BE2C (cell line): ENCODE results near the gene PITPNM3.

Source experiments
- DNase-seq: peaks from one replicate; pipeline ENCODE4 v3.0.0-alpha.2; 2020
- H3K27me3 ChIP-seq: fragments of 250-450 bp; sonication (Bioruptor Pico); 2 replicates; pipeline ENCODE4 v1.5.1; 2020; ENCODE audit warnings: mild to moderate bottlenecking
- H3K36me3 ChIP-seq: fragments of 250-450 bp; sonication (Bioruptor Pico); 2 replicates; pipeline ENCODE4 v1.5.1; 2020; ENCODE audit warnings: mild to moderate bottlenecking
- H3K4me1 ChIP-seq: fragments of 250-450 bp; sonication (Bioruptor Pico); 2 replicates; pipeline ENCODE4 v1.5.1; 2020
- H3K4me3 ChIP-seq: 2 replicates; pipeline ENCODE4 v1.5.1; 2011; ENCODE audit warnings: low read depth, low read length
- H3K9me3 ChIP-seq: fragments of 250-450 bp; sonication (Bioruptor Pico); 2 replicates; pipeline ENCODE4 v1.5.1; 2020
- TF ChIP-seq, protein P1 (sequence below): IDR thresholded peaks from 2 replicates; pipeline ENCODE4 v1.5.1; 2012; ENCODE audit warnings: mild to moderate bottlenecking, low read depth, low read length

PITPNM3 gene

DNA sequence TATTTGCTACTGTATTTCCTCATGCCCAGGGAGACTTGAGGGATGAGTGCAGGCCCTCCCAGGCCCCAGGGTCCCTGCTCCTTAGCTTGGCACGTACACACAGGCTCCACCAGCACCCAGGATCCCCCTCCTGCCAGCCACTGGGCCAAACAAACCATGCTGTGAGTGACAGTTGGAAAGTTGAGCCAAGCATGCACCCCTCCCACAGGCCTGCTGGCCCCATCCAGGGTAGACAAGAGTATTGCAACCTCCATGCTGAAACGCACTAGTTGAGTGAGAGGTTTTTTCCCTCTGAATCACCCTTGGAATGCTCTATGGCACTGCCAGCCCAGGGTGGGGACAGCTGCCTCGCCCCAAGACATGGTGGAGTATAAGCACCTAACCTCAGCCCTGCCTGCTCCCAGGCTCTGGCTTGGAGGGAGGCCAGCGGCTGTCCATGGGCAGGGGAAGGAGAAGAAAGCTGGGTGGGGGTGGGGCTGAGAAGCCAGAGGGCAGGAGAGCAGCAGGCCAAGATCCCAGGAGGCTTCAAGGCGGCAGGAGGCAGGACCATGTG, 49.6 kb downstream of the PITPNM3 start:
- Histone ChIP-seq H3K4me1 (no peaks in the 10 kb centered on the region), H3K36me3 (no peaks in the 10 kb centered on the region), H3K4me3 (no peak overlapping the region), H3K27me3 (peaks cover 10% of the 10 kb centered on the region), H3K9me3 (no peaks in the 10 kb centered on the region)
- TF ChIP-seq, protein P1, sequence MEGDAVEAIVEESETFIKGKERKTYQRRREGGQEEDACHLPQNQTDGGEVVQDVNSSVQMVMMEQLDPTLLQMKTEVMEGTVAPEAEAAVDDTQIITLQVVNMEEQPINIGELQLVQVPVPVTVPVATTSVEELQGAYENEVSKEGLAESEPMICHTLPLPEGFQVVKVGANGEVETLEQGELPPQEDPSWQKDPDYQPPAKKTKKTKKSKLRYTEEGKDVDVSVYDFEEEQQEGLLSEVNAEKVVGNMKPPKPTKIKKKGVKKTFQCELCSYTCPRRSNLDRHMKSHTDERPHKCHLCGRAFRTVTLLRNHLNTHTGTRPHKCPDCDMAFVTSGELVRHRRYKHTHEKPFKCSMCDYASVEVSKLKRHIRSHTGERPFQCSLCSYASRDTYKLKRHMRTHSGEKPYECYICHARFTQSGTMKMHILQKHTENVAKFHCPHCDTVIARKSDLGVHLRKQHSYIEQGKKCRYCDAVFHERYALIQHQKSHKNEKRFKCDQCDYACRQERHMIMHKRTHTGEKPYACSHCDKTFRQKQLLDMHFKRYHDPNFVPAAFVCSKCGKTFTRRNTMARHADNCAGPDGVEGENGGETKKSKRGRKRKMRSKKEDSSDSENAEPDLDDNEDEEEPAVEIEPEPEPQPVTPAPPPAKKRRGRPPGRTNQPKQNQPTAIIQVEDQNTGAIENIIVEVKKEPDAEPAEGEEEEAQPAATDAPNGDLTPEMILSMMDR: no peak
- no peak for DNase-seq

DNA sequence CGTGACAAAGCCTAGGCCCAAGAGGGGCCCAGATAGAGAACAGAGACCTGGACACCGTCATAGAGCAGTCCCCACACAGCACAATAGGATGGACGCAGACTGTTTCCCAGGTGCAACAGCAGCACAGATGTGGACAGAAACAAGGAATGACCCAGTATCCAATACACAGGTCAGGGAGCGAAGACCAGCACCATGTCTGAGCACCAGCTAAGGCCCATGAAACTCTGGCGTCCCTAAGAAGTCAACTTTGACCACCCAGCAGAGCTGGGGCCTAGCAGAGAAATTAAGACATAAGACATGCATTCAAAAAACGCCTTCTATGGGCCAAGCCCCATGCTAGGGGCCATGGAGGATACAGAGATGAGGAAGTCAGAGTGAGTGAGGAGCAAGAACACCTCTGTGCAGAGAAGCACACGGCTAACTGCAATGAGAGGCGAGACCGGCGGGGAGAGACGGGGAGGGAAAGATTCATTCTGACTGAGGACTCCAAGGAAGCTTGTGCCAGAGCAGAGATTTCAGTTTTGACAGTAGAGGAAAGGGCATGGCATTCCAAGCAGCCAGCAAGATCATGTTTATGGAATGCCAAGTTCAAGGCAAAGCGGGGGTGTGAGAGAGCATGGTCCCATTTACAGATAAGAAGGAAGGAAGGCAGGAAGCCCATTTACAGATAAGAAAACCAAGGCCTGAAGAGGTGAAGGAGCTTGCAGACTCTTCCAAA, 50.8 kb downstream of the PITPNM3 start:
- peaks cover 10% of the 10 kb centered on the region; the same call in 1 of the 2 replicates for H3K27me3 ChIP-seq
- no peak overlapping the region for H3K4me3 ChIP-seq
- DNase-seq: no peak
- TF ChIP-seq, protein P1: no peak
- no peaks in the 10 kb centered on the region for H3K4me1 ChIP-seq
- no peaks in the 10 kb centered on the region for H3K9me3 ChIP-seq
- no peaks in the 10 kb centered on the region for H3K36me3 ChIP-seq

DNA sequence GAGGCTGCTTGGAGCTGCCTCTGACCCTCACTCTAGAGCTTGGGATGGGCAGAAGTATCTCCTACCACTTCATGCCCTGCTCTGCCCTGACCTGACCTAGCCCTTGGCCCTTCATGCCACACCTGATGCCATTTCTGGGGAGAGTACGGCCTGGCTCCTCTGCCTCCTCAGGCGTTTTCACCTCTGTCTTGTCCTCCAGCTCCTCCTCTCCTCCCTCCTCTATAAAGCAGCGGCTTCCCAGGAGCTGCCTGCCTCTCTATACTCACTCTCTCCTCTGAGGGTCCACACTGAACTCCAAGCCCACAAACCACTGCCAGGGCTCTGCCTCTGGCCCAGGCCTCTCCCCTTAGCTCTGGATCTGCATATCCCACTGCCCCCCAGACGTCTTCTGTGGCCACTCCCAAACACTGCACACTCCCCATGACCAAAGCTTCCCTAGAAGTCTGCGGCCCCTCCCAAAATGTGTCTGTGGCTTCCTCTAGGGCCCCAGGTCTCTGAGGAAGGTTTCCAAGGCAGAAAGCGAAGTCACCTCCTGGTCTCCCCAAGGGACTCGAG, 52.6 kb downstream of the PITPNM3 start:
- Histone ChIP-seq H3K9me3 (no peaks in the 10 kb centered on the region), H3K36me3 (no peaks in the 10 kb centered on the region), H3K4me3 (no peak overlapping the region), H3K4me1 (no peaks in the 10 kb centered on the region), H3K27me3 (peaks cover 7% of the 10 kb centered on the region; the same call in 1 of the 2 replicates)
- DNase-seq: no peak
- TF ChIP-seq, protein P1: no peak

DNA sequence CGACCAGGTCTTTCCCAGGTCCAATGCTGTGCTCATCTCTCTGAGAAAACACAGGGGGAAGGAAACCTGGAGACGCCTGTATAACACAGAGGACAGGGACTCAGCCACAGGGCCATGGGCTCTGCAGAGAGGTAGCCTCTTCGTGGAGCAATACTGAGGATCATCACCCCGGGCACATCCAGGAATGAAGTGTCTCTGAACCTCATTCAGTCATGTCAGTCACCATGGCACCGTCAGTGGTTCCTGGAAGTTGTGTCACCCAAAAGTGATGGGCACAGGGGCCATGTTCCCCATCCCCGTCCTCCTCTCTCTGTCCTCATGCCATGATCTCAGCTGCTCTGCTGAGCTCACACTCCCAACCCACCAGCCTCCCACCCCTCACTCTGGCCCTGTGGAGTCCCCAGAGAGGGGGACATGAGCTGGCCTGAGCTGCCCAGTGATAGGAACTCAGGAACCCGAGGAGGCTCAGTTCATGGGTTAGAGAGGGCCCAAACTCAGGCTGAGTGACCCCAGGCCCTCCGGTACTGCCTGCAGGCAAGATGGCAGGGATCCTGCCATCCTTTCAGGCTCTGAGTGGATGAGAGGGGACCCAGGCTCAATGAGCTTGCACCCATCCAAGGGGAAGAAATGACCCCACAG, 53.4 kb downstream of the PITPNM3 start:
- no peaks in the 10 kb centered on the region; the same call in 1 of the 2 replicates for H3K27me3 ChIP-seq
- DNase-seq: no peak
- H3K4me3 ChIP-seq: no peak overlapping the region
- no peaks in the 10 kb centered on the region for H3K9me3 ChIP-seq
- TF ChIP-seq, protein P1: no peak
- H3K36me3 ChIP-seq: no peaks in the 10 kb centered on the region
- no peaks in the 10 kb centered on the region for H3K4me1 ChIP-seq

DNA sequence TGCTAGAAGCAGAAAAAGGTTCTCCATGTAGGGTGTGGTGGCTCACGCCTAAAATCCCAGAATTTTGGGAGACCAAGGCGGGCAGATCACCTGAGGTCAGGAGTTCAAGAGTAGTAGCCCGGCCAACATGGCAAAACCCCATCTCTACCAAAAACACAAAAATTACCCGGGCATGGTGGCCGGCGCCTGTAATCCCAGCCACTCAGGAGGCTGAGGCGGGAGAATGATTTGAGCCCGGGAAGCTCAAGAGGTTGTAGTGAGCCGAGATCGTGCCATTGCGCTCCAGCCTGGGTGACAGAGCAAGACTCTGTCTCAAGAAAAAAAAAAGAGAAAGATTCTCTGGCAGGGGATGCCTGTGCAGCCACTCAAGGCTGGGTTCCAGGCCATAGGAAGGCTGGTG, 54.2 kb downstream of the PITPNM3 start:
- no peak for DNase-seq
- no peaks in the 10 kb centered on the region for H3K36me3 ChIP-seq
- H3K4me1 ChIP-seq: no peaks in the 10 kb centered on the region
- no peaks in the 10 kb centered on the region for H3K27me3 ChIP-seq
- TF ChIP-seq, protein P1: no peak
- no peak overlapping the region for H3K4me3 ChIP-seq
- no peaks in the 10 kb centered on the region for H3K9me3 ChIP-seq
